Ureter (tissue), 1 donor: ENCODE results near the gene UVRAG. TPM values are rescaled to one million over a fixed set of nuclear protein-coding genes. Genes with fewer than 3 reads are reported as not detected.
"Not testable (repeated sequence)": the region's sequence is repeated elsewhere in the genome, so short reads cannot be mapped to it uniquely, and the experiment has no call there.

Source experiments
- DNase-seq: peaks from one replicate; pipeline ENCODE4 v3.0.0-alpha.2; 2020; ENCODE audit warnings: low spot score
- total RNA-seq: library from RNA; stranded (reverse); gene quantifications from one replicate; pipeline ENCODE4 v1.2.4, GENCODE V29; 2023
- donor health status: DM: yes; HTN: yes; CAD: no.

Gene UVRAG
- total RNA-seq, 1 donor from 2014 or later = 33.6 TPM

DNA sequence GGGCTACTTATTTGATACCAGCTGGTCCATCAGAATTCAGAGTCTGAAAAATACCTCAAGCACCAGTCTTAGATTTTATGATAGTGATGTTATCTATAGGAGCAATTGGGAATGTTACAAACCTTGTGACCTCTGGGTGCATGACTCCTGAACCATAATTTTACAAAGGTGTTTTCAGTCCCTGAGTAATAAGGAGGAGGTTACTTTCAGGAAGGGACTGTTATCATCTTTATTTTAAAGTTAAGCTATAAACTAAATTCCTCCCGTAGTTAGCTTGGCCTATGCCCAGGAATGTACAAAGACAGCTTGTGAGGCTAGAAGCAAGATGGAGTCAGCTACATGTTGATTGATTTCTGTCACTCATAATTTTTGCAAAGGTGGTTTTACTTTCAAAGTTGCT, 101.9 kb downstream of the UVRAG start:
- DNase-seq = no peak

GRCh38 chr11:75918331-75918730, 103.3 kb downstream of the UVRAG start:
- DNase-seq = no peak

DNA sequence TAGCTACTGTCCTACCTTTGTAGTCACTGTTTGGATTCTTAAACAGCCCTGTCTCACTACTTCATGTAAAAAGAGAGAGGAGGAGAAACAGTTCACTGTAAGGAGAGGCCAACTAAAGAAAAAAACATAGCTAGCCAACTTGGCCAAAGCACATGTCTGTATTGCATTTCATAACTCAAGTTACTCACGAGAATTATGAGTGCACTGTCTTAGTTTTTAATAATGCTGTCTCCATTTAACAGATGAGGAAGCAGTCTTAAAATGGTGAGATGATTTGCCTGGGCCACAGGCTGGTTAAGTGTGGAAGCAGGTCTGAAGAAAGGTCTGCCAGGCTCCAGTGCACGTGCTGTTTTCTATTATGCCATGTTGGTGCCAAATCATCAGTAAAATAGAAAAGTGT, 104.5 kb downstream of the UVRAG start:
- no peak for DNase-seq

DNA sequence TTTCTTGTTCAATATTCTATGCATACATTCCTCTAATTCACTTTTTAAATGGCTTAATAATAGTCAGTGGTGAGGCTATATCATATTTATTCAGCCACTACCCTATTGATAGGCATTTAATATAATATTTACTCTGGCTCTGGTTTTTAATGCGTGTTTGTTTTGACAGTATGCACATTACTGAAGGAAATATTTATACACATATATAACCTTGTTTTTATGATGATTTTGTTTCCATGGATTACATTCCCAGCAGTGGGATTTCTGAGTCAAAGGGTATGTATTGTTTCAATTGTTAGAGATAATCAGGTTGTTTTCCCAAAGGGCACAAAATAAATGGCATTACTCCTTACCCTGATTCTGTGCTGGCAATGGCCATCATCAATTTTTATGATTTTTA, 105.8 kb downstream of the UVRAG start:
- no peak for DNase-seq

- no peak for DNase-seq
These were observed 106.8 kb downstream of the UVRAG start for GRCh38 chr11:75921808-75922207.

DNA sequence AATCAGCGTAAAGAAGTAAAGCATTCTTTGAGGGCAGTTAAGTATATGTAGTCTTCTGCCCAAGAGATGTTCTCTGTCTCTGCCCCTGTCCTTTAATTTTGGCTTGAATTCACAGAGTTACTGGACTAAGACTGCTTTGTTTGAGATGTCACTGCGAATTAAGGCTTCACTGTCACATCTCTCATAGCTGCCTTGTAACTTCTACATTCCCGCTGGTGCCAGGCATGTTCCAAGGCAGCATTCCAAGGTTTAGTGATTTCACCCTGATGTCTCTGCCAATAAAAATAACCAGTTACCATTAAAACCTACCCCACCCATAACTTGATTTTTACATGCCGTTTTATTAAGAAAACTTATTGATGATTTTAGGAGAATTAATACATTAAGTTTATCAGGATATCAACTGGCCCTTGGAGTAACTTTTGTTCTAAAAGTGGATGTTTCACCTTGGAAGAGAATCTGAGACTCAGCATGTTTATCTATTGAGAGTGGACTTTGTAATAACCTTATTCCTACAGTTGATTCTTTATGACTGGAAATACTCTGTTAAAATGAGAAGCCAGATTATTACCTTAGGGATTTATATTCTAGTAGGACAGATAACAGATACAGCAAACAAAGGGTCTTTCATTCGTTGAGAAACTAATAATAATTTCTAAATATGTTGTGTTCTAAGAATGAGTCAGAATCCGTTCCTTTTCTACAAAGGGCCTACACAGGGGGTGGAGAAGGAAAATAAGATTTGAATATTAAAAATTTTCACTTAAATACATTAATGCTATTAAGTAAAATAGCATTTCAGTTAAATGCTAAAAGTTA, 110.2 kb downstream of the UVRAG start:
- DNase-seq = no peak

GRCh38 chr11:75925785-75926164, 110.8 kb downstream of the UVRAG start:
- DNase-seq = no peak

- no peak for DNase-seq
These were observed 114.7 kb downstream of the UVRAG start for GRCh38 chr11:75929706-75930105.

- no peak for DNase-seq
These were observed 115.5 kb downstream of the UVRAG start for GRCh38 chr11:75930534-75930933.

GRCh38 chr11:75931124-75931523, 116.1 kb downstream of the UVRAG start:
- DNase-seq = no peak

GRCh38 chr11:75933736-75934135, 118.7 kb downstream of the UVRAG start:
- DNase-seq = not testable (repeated sequence)

- no peak for DNase-seq
These were observed 119.8 kb downstream of the UVRAG start for GRCh38 chr11:75934851-75935250.

- DNase-seq = no peak
These were observed 123.5 kb downstream of the UVRAG start for GRCh38 chr11:75938543-75938942.

DNA sequence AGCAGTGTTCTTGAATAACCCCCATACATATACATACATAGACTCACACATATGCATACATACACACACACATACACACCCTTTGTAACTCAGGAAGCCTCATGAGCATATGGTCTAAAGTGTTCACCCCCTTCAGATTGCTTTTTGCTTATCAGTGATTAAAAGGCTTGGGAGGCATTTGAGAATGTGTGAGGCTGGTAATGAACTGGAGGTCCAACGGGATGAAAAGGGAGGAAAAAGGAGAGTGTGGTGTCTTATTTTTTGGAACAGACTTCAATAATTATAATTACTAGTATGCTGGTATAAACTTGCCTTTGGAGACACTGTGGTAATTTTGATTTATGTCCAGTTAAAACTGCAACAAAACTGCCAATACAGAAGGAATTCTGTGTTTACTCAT, 124.5 kb downstream of the UVRAG start:
- DNase-seq = no peak

DNA sequence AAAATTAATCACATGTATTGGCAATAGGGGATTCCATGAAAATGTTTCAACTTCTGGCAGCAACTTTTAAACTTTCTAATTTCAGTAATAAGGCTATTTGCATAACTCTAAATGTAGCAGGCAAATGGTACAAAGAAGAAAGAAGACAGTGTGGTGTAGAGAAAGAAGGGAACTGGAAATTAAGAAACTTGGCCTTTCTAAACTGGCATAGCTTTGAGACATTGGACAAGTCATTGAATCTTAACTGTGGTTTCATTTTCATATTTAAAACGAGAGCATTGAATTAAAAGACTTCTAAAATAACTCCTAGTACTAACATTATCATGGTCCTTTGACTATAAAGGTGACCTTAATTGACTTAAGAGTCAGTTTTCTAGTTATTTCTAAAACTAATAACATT, 125.0 kb downstream of the UVRAG start:
- no peak for DNase-seq

- no peak for DNase-seq
These were observed 125.9 kb downstream of the UVRAG start for GRCh38 chr11:75940911-75941310.

- DNase-seq = no peak
These were observed 129.5 kb downstream of the UVRAG start for GRCh38 chr11:75944515-75944914.

DNA sequence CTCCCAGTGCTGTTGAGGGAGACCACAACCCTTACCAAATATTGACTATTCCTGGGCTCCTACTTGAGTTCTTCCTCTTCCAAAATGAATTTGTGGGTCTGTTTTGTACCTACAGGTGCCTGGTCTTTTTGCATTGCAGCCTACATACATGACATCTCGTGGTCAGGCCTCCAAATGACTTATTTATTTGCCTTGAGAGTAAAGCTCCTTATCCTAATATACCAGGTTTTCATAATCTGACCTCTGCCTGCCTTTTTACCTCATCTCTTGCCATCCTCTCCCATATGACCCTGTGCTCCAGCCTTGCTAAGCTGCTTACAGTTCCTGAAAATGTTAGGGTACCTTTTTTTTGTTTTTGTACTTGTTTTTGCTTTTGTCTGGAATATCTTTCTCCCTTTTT, 130.4 kb downstream of the UVRAG start:
- DNase-seq = no peak

GRCh38 chr11:75945947-75946346, 130.9 kb downstream of the UVRAG start:
- no peak for DNase-seq

DNA sequence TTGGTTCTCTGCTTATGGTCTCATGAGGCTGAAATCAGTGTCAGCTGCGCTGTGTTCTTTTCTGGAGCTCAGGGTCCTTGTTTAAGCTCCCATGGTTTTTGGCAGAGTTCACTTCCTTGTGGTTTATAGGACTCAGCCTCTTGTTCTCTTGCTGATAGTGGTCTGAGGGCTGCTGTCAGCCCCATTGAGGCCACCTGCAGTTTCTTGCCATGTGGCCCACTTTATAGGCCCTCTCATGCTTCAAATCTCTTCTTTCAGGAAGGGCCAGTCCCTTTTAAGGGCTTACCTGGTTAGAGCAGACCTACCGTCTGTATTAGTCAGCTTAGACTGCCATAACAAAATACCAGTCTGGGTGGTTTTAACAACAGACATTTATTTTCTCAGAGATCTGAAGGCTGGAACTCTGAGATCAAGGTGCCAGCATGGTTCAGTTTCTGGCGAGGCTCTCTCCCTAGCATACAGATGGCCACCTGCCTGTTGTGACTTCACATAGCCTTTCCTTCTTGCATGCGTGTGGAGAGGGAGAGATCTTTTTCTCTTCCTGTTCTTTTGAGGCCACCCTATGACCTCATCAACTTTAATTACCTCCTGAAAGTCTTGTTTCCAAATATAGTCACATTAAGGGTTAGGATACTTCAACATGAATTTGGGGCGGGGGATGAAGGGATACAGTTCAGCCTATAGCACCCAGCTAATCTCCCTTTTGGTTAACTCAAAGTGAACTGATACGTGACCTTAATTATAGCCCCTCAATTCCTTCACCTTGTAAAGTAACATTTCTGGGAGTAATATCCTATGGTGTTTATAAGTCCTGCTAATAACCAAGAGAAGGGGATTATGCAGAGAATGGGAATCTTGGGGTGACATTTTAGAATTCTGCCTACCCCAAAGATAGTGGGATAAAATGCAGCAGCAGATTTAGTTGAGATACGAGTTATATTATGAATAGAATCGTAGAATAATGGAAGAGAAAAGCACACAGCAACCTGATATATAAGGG, 131.8 kb downstream of the UVRAG start:
- no peak for DNase-seq

DNA sequence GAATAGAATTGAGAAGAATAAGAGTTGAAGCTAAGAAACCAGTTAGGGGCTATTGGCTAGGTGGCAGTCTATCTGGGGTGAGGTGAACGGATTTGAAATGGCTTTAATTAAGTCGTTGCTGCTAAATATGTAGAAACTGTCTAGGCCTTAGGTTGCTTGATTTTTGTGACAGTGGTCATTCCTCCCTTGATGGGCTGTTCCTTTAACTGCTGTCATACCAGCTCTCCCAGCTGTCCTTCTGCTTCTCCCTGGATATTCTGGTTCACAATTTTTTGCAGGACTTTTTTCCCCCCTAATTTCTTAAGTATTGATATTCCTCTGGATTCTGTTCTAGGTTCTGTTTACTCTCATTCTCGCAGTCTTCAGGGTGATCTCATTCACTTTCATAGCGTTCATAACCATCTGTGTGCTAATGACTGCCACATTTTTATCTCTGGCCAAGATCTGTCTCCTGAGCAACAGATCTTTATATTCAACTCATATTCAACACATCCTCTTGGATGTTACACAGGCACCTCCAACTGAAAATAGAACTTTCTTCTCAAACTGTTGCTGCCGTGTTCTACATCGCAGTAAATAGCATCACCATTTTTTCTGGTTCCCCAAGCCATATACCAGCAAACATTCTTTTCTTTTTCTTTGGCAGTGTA, 134.1 kb downstream of the UVRAG start:
- DNase-seq = no peak

- no peak for DNase-seq
These were observed 135.1 kb downstream of the UVRAG start for GRCh38 chr11:75950141-75950540.
